Subcutaneous adipose tissue (tissue), 4 donors: ENCODE measurements around the gene PACS2. TPM values are rescaled to one million over a fixed set of nuclear protein-coding genes. Genes with fewer than 3 reads are reported as not detected.

ENCODE experiments used
- total RNA-seq, 4 donors: library from RNA; depleted of rRNA; stranded (reverse); fragments of >200 nt; gene quantifications; one replicate each; pipeline ENCODE4 v1.1.0, GENCODE V29; 2016
- TF ChIP-seq, protein P1 (sequence below): fragments of 450-650 bp; IDR thresholded peaks from one replicate; pipeline ENCODE4 v1.5.1; 2016; ENCODE audit warnings: low read depth, mild to moderate bottlenecking, control low read depth, antibody characterized with exemption, moderate library complexity

The PACS2 gene
- total RNA-seq, 4 donors from 2014 or later = 37.2 to 124 (median 57.8) TPM

DNA sequence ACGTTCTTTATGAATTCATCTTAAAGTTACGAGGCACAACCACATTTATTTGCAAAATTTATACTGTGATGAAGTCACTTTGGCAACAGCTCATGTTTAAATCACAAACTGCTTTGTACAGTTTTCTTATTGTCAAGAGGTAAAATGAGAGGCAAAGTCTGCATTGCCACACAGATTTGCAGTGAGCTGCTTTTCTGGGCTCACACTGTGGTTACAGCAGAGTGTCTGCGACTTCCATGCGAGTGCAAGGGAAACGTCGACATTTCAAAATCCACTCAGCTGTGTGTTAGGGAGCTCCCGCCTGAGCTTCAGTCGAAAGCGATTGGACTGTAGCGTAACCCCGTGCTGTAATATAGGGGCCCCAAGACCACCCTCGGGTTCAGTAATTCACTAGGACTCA, 118.1 kb downstream of the PACS2 start:
- TF ChIP-seq, protein P1, sequence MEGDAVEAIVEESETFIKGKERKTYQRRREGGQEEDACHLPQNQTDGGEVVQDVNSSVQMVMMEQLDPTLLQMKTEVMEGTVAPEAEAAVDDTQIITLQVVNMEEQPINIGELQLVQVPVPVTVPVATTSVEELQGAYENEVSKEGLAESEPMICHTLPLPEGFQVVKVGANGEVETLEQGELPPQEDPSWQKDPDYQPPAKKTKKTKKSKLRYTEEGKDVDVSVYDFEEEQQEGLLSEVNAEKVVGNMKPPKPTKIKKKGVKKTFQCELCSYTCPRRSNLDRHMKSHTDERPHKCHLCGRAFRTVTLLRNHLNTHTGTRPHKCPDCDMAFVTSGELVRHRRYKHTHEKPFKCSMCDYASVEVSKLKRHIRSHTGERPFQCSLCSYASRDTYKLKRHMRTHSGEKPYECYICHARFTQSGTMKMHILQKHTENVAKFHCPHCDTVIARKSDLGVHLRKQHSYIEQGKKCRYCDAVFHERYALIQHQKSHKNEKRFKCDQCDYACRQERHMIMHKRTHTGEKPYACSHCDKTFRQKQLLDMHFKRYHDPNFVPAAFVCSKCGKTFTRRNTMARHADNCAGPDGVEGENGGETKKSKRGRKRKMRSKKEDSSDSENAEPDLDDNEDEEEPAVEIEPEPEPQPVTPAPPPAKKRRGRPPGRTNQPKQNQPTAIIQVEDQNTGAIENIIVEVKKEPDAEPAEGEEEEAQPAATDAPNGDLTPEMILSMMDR = no peak

DNA sequence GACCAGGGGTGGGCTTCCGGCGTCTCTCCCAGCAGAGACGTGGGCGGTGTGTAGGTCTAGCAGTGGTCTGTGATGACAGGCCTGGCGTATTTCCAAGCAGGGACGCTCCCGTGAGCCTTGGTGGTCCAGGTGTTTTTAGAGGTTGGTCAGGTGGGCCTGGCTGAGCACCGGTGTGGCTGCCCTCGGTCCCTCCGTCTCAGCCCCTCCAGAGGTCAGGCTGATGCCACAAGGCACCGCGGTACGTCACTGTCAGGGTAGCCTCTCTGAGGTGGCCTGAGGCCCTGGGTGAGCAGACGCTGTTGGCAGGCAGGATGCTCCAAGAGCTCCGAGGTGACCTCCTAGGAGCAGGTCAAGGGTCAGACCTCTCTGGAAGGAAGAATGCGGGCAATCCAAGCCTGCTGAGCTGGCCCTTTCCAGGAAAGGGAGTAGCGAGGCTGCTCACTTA, 118.6 kb downstream of the PACS2 start:
- TF ChIP-seq, protein P1 = no peak

DNA sequence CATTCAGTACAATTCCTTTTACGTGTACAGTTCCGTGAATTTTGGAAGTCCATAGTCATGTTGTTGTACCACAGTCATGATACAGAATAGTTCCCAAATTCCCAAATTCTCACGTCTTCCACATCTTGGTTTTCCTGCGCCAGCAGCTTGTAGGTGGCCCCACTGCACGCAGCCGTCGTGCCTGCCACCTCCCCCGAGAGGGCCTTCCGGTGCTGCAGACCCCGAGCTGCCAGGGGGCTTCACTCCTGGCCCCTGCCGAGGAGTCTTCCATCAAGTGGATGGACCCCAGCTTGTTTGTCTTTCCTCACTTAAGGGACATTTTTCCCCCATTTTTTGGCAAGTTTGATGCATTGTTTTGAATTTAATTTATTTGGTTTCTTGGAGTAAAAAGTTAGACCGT, 121.9 kb downstream of the PACS2 start:
- TF ChIP-seq, protein P1 = no peak

DNA sequence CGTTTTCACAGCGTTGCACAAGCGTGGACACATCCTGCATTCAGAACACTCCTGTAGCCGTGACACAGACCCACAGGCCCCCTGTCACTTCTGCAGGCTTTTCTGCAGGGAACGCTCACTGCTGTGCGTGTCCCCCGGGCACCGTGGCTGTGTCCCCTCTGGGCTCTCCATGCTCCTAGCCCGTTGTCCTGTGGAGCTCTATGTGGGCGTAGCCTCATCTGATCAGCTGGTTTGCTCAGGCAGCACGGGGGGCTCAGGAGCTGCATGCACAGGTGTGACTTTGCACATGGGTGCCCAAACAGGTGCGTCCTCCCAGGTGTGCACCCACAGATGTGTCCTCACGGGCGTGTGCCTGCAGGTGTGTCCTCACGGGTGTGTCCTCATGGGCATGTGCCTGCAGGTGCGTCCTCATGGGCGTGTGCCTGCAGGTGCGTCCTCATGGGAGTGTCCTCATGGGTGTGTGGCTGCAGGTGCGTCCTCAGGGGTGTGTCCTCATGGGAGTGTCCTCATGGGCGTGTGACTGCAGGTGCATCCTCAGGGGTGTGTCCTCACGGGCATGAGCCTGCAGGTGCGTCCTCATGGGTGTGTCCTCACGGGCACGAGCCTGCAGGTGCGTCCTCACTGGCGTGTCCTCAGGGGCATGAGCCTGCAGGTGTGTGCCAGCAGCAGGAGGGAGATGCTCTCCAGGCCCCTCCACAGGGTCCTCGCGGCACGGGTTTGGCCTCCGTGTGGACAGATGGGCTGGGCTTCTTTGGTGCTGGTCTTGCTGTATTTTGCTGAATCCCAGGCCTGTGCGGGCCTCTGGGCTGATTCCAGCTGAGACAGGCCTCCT, 122.6 kb downstream of the PACS2 start:
- TF ChIP-seq, protein P1 = no peak

DNA sequence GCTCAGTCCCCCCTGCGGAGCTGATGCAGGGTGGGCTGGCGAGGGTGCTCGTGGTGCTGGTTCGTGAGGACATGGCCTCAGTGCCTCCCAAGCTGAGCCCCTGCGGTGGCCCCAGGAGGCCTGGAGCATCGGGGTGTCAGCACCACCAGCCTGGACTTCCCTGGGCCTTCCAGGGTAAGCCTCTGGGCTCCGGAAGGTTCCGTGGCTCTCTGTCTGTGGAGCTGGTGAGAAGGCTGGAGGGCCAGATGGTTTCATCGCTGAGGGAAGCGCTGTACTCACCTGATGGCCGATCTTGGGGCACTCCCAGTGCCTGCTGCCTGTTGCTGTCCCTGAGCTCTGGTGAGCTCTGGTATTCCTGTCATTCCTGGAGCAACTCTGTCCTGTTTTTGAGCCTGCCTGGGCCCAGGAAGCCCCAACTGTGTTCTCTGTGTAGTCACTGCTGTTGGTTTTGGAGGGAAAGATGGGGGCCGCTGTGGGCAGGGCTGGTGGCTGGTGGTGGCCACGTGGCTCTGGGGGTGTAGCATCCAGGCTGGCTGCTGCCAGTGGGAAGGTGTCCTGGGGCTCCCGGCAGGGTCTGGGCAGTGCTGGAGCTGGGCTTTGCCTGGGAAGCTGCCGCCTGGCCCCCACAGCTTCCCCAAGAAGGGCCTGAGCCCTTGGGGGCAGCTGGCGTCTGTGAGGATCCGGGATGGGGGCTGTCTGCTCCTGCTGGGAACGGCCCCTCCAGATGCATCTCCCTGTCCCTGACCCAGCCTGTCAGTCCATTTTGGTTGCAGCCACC, 123.4 kb downstream of the PACS2 start:
- TF ChIP-seq, protein P1 = no peak

DNA sequence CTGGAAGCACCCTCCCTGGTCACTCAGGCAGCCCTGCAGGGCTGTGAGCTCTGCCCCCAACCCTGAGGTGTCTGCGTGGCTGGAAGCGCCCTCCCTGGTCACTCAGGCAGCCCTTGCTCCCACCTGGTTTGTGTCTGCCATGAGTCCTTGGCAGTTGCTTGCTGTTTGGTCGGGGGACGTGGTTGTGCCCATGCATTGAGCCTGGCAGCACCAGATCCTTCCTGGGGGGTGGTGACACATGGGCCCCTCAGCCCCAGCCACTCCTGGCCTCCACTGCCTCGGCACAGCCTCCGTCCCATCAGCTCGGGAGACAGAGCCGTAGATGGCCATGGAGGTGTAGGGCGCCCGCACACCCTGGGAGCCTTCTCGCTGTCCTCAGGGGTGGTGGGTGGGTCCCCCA, 124.6 kb downstream of the PACS2 start:
- TF ChIP-seq, protein P1 = no peak

DNA sequence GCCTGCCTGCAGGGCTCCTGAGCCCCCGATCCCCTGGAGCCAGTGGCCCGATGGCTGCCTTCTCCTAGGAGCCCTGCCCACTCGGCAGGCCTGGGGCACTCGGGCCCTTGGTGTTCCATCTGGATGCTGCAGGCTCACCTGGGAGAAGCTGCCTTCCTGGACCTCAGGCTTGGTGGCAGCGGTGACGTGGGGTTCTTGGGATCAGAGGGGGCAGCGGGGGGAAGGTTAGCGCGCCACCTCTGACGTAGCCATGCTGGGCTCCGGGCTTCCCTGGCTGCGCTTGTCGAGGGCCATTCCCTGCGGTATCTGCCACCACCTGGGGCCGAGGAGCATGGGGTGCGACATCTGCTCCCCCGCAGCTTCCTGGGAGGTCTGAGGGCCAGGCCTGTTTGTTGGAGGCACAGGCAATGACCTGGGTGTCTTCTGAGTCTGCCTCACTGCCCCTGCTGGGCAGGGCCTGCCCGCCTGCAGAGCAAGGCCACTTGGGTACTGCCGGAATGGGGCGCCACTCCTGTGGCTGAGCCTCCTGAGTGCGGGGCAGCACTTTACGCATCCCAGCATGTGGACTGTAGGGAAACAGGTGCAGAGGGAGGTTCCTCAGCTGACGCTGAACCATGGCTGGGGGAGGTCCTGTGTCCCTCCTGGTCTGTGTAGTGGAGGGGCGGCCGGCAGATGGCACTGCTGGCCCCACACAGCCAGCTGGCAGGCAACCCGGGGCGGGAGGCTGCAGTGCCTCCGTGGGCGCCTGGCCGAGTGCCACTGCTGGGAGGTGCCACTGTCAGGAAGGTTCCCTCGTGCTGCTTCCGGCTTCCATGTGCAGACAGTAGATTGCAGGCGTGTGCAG, 125.4 kb downstream of the PACS2 start:
- TF ChIP-seq, protein P1 = no peak
